Caki2 (cell line): ENCODE data around the gene CWC27. TPM values are rescaled to one million over a fixed set of nuclear protein-coding genes. Genes with fewer than 3 reads are reported as not detected.
A peak's percentile ranks its signal among the peaks of the same experiment; 100 is the strongest.
"Not testable (repeated sequence)": the region's sequence is repeated elsewhere in the genome, so short reads cannot be mapped to it uniquely, and the experiment has no call there.

Experiments used
- DNase-seq: peaks from one replicate; pipeline ENCODE4 v3.0.0-alpha.2; 2015; ENCODE audit warnings: low read depth
- in situ Hi-C: cut with HindIII; loops from 2 replicates; pipeline ENCODE4 v1.10.0; 2016; ENCODE audit warnings: low sequenced_read_pairs, low pct_unique_long_range_greater_than_20kb, mixed read lengths
- total RNA-seq: library from RNA; depleted of rRNA; stranded (reverse); fragments of >200 nt; shearing (Covaris generic); gene quantifications from 2 replicates; pipeline ENCODE4 v1.2.3, GENCODE V29; 2014; ENCODE audit warnings: low replicate concordance

Gene CWC27
- total RNA-seq, 1 experiment from 2014 or later: 15.5 TPM

GRCh38 chr5:64880821-64881220 lies 112.1 kb downstream of the CWC27 start:
- DNase-seq: no peak
- in situ Hi-C loops: no loop called here

GRCh38 chr5:64883912-64884311 lies 115.2 kb downstream of the CWC27 start:
- no peak for DNase-seq

DNA sequence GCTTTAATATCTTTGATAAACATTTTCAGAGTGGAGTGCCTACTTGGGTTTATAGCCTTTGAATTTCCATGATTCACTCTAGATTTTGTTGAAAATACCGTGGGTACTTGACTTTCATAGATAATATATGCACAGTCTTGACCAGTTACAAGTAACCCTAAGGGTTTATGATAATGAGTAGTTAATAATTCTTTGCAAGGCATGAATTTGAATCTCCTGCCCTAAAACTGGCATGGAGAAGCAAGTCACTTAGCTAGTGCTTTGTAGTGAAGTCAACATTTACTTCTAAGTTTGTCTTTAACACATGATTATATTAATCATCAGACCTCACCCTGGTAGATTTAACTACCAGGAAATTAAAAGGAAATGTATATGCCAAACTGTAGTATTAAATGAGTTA lies 115.8 kb downstream of the CWC27 start:
- in situ Hi-C loops: no loop called here
- no peak for DNase-seq

More at GRCh38 chr5:64883912-64884311, 115.2 kb downstream of the CWC27 start:
- in situ Hi-C loops: no loop called here

DNA sequence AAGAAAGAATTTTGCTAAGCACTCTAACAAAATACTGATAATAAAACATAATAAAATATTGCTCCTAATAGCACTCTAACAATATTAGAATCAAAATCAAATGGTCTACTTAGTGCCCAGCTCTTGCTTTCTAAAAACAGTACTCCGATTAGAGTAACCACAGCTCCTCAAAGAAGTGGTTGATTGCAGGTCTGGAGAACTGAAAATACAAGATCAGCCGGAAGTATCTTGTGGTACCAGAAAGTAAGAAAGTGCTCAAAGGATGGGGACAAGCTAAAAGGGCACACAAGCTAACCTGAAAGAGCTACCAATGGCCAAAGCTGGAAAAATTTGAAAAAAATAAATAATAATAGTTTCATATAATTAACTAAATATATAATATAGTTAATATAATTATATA lies 119.2 kb downstream of the CWC27 start:
- no peak for DNase-seq

DNA sequence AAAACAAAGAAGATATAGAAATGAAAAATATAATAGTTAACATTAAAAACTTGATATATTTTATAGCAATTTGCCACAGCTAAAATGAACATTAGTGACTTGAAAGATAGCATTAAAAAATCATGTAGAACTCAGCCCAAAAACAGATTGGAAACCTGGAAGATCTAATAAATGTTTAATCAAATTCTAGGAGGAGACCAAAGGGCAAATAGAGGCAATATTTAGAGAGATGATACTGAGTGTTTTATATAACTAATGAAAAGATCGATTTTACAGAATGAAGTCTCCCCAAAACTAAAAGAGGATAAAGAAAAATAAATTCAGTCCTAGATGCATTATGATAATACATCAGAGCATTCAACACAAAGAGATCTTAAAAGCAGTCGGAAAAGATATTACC lies 127.0 kb downstream of the CWC27 start:
- in situ Hi-C loops: no loop called here
- no peak for DNase-seq

More for the DNA sequence above, 119.2 kb downstream of the CWC27 start:
- in situ Hi-C loops: no loop called here

GRCh38 chr5:64899838-64900237 lies 131.1 kb downstream of the CWC27 start:
- no peak for DNase-seq
- in situ Hi-C loops: no loop called here

DNA sequence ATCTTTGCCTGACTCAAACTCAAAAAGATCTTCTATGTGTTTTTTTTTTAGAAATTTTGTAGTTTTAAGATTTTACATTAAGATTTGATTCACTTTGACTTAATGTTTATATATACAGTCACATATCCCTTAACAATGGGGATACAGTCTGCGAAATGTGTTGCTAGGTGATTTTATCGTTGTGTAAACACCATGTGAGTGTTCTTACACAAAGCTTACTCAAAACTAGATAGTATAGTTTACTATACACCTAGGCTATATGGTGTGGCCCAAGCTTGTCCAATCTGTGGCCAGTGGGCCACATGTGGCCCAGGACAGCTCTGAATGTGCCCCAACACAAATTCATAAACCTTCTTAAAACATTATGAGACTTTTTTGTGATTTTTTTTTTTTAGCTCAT lies 131.9 kb downstream of the CWC27 start:
- DNase-seq: no peak

GRCh38 chr5:64907399-64907798 lies 138.7 kb downstream of the CWC27 start:
- DNase-seq, in situ Hi-C loops: not testable (repeated sequence)

More for the DNA sequence above, 131.9 kb downstream of the CWC27 start:
- in situ Hi-C loops: no loop called here

DNA sequence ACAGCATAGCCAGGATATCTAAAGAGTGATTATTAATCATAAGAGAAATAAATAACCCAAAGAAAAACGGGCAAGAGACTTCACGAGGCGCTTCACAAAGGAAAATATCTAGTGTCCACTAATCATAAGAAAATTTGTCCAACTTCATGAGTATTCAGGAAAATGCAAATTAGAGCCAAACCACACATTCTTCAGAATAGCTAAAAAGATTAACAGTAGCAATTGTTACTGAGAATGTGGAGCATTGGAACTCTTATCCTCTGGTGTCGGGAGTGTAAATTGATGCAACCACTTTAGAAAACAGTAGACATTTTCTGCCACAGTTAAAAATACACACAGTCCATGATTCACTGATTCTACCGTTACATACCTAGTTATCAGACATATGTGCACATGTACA lies 145.7 kb downstream of the CWC27 start:
- in situ Hi-C loops: no loop called here

GRCh38 chr5:64918083-64918482 lies 149.4 kb downstream of the CWC27 start:
- in situ Hi-C loops: no loop called here
- DNase-seq: no peak

More for the DNA sequence above, 145.7 kb downstream of the CWC27 start:
- no peak for DNase-seq

DNA sequence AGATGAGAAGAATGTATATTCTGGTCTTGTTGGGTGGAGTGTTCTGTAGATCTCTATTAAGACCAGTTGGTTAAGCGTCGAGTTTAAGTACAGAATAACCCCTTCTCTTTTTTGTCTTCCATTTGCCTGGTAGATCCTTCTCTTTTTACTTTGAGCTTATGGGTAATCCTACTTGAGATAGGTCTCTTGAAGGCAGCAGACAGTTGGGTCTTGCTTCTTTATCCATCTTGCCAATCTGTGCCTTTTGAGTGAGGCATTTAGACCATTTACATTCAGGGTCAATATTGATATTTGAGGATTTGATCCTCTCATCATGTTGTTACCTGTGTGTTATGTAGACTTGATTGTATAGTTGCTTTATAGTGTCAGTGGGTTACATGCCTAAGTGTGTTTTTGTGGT lies 152.7 kb downstream of the CWC27 start:
- no peak for DNase-seq
- in situ Hi-C loops: no loop called here

DNA sequence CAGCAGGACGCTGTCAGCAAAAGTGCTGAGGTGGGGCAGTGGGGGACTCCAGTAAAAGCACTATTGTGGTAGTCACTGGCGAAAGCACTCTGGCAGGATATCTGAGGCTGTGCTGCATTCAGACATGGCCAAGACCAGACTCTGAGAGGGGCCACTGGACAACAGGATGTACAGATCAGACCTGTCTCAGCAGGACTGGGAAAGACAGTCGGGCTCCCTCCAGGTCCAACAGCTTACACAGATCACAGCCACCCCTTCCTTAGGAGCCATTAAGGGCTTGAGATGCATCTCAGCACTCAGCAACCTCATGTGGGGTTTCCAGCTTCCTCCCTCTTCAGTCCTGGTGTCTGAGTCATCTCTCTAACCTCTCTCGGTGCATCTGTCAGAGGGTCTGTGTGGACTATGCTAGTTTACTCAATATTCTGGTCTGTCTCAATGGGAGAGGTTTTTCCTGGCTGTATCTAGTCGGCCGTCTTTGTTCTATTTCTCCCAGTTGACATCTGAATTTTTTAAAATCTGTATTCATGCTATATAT lies 154.5 kb downstream of the CWC27 start:
- DNase-seq: no peak
- in situ Hi-C loops: no loop called here

GRCh38 chr5:64925123-64925522 lies 156.4 kb downstream of the CWC27 start:
- in situ Hi-C loops: no loop called here
- DNase-seq: no peak

DNA sequence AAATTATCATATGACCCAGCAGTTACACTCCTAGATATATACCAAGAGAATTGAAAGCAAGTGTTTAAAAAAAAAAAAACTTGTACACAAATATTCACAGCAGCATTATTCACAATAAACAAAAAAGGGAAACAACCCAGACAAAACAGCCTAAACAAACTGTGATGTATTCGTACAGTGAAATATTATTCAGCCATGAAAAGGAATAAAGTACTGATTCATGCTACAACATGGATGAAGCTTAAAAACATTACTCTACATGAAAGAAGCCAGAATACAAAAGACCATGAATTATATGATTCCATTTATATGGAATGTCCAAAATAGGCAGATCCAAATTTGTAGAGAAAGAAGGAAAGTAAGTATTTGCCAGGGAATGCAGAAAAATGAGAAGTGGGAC lies 161.1 kb downstream of the CWC27 start:
- DNase-seq: no peak
- in situ Hi-C loops: no loop called here

GRCh38 chr5:64930672-64931318 lies 162.1 kb downstream of the CWC27 start:
- no peak for DNase-seq
- in situ Hi-C loops: no loop called here

- in situ Hi-C loops, DNase-seq: not testable (repeated sequence)
Measured at GRCh38 chr5:64939422-64939771, 170.7 kb downstream of the CWC27 start.

DNA sequence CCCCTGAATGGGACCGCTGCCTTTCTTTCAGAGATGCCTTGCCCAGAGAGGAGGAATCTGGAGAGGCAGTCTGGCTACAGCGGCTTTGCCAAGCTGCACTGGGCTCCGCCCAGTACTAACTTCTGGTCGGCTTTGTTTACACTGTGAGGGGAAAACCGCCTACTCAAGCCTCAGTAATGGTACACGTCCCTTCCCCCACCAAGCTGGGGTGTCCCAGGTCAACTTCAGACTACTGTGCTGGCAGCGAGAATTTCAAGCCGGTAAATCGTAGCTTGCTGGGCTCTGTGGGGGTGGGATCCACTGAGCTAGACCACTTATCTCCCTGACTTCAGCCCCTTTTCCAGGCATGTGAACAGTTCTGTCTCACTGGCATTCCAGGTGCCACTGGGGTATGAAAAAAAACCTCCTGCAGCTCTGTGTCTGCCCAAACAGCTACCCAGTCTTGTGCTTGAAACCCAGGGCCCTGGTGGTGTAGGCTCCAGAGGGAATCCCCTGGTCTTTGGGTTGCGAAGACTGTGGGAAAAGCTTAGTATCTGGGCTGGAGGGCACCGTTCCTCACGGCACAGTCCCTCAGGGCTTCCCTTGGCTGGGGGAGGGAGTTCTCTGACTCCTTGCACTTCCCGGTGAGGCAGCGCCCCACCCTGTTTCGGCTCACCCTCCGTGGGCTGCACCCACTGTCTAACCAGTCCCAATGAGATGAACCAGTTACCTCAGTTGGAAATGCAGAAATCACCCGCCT lies 171.2 kb downstream of the CWC27 start:
- in situ Hi-C loops: no loop called here

GRCh38 chr5:64942460-64942859 lies 173.7 kb downstream of the CWC27 start:
- in situ Hi-C loops: no loop called here
- DNase-seq: no peak

More for the DNA sequence above, 171.2 kb downstream of the CWC27 start:
- peak; percentile 21 for DNase-seq

DNA sequence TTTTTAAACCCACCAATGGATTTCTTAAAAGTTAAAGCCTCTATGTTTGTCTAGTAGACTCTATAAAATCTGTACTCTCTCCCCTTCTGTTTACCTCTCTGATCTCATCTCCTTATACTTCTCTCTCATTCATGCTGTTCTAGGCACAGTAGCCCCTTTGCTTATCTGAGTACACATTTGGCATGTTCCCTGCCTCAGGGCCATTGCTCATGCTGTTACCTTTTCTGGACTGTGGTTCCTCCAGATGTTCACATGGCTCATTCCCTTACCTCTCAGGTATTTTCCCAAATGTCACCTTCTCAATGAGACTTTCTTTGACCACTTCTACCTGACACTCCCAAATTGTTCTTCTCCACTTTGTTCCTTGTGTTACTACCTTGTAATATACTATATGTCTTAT lies 176.1 kb downstream of the CWC27 start:
- in situ Hi-C loops: no loop called here
- DNase-seq: no peak

DNA sequence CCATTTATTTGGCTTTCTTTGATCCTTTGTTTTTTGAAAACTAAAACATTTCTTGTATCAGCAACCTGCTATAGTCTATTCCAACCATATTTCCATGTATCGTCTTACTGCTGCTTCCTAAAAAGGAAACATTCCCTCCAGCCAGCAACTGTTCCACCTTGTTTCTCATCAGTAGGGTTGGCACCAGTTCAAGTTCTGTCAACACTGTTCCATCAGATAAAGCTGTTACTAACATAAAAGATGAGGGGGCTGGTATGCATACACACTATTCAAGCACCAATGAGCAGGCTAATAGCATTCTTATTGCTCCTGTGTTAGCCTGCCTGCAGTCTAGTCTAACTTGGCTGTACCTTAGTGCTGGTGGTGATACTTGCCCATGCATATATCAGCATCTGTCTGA lies 178.3 kb downstream of the CWC27 start:
- in situ Hi-C loops: no loop called here
- peak; percentile 33 for DNase-seq
